Measurements from ENCODE around the gene SEMA3E. TPM values are rescaled to one million over a fixed set of nuclear protein-coding genes. Genes with fewer than 3 reads are reported as not detected.

Gene SEMA3E
- total and polyA plus RNA-seq, 2 donors, result 12.6 to 24.3 TPM

- 95% methylated on average over 4 of the region's 4 CpGs for WGBS
- H3K4me3 ChIP-seq (ENCODE audit: low read depth, low read length), result no peak overlapping the region
- DNase-seq (ENCODE audit: extremely low spot score), result no peak
Observed at GRCh38 chr7:83663131-83663530, 14.2 kb upstream of the SEMA3E start.

DNA sequence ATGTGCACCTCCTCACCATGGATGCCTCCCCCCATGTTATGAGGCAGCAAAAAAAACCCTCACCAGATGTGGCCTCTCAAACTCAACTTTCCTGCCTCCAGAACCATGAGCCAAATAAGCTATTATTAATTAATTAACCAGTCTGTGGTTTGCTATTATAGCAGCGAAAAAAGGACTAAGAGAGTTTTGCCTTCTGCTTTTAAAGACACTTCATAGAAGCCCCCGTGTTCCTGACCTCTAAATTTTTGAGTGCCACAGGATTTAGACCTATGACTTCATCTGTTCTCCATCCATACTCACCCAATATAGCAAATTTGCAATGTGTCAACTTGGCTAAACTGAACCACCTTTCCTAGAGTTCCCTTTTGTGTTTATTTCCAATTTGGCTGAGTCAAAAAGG lies 9.2 kb upstream of the SEMA3E start:
- 82% methylated on average over 2 of the region's 2 CpGs for WGBS

More at GRCh38 chr7:83663131-83663530, 14.2 kb upstream of the SEMA3E start:
- H3K4me1 ChIP-seq (ENCODE audit: insufficient read depth), result no peaks in the 10 kb centered on the region
- no peaks in the 10 kb centered on the region for H3K36me3 ChIP-seq (ENCODE audit: insufficient read depth)
- no peak overlapping the region for H3K27ac ChIP-seq (ENCODE audit: low read depth)

DNA sequence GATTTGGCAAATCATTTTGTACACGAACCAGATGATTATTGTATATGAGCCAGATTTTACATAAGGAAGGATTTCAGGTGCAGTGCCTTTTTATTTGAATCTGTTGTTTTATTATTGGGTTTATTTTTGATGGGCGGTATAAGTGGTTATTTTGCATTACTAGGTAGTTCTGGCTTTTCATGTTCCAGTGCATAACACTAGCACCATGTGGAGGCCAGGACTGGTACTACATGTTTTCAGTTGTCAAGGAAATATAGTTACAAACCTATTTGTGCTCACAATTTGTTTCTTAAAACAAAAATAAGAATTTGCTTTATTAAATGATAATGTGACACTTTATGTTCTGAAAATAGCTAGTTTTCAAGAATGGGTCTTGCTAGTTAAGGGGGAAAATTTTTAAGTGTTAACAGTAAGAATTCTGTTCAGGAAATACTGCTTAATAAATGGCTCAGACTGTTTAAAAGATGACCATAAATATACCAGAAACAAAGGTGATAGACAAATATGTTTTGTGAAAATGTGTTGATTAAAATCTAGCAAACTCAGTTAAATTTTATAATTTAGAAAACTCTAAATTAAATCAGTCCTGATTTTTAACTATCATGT lies 7.1 kb upstream of the SEMA3E start:
- no peaks in the 10 kb centered on the region for H3K4me1 ChIP-seq (ENCODE audit: insufficient read depth)
- no peaks in the 10 kb centered on the region for H3K36me3 ChIP-seq (ENCODE audit: insufficient read depth)
- no peak overlapping the region for H3K27ac ChIP-seq (ENCODE audit: low read depth)
- DNase-seq (ENCODE audit: extremely low spot score), result no peak
- 19% methylated on average over 2 of the region's 2 CpGs for WGBS
- no peak overlapping the region for H3K4me3 ChIP-seq (ENCODE audit: low read depth, low read length)

More for the DNA sequence above, 9.2 kb upstream of the SEMA3E start:
- Histone ChIP-seq H3K4me3 (ENCODE audit: low read depth, low read length) (no peak overlapping the region), H3K36me3 (ENCODE audit: insufficient read depth) (no peaks in the 10 kb centered on the region), H3K4me1 (ENCODE audit: insufficient read depth) (no peaks in the 10 kb centered on the region), H3K27ac (ENCODE audit: low read depth) (no peak overlapping the region)
- no peak for DNase-seq (ENCODE audit: extremely low spot score)

- Histone ChIP-seq H3K27ac (ENCODE audit: low read depth) (no peak overlapping the region), H3K36me3 (ENCODE audit: insufficient read depth) (no peaks in the 10 kb centered on the region), H3K4me3 (ENCODE audit: low read depth, low read length) (no peak overlapping the region), H3K4me1 (ENCODE audit: insufficient read depth) (no peaks in the 10 kb centered on the region)
- WGBS, result 98% methylated on average over 1 of the region's 1 CpG
- no peak for DNase-seq (ENCODE audit: extremely low spot score)
Observed at GRCh38 chr7:83652481-83652880, 3.5 kb upstream of the SEMA3E start.

- no peak overlapping the region for H3K4me3 ChIP-seq (ENCODE audit: low read depth, low read length)
- H3K36me3 ChIP-seq (ENCODE audit: insufficient read depth), result no peaks in the 10 kb centered on the region
- DNase-seq (ENCODE audit: extremely low spot score), result no peak
- no peaks in the 10 kb centered on the region for H3K4me1 ChIP-seq (ENCODE audit: insufficient read depth)
- no peak overlapping the region for H3K27ac ChIP-seq (ENCODE audit: low read depth)
Observed at GRCh38 chr7:83649701-83650100, 762 bp upstream of the SEMA3E start.

DNA sequence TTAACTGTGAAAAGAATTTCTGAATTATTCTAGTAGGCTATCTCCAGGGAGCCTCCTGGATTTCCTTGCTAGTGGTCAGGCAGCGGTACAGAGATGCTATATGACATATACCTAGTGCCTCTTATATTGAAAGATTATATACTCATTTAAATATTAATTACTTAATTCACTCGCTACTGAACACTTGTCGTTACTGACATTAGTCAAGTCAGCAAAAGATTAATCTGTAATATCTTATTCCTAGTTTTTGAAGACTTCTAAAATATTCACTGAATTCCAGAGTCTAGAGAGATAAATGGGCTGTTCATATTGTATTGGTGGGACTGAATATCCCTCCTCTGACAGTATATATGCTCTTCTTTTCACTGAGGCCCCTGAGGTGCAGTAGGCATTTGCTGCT lies 2.9 kb downstream of the SEMA3E start:
- no peak for DNase-seq (ENCODE audit: extremely low spot score)
- no peak overlapping the region for H3K27ac ChIP-seq (ENCODE audit: low read depth)
- no peak overlapping the region for H3K4me3 ChIP-seq (ENCODE audit: low read depth, low read length)
- H3K4me1 ChIP-seq (ENCODE audit: insufficient read depth), result no peaks in the 10 kb centered on the region
- WGBS, result 92% methylated on average over 3 of the region's 3 CpGs
- no peaks in the 10 kb centered on the region for H3K36me3 ChIP-seq (ENCODE audit: insufficient read depth)

- DNase-seq (ENCODE audit: extremely low spot score), result no peak
- H3K4me1 ChIP-seq (ENCODE audit: insufficient read depth), result no peaks in the 10 kb centered on the region
- no peak overlapping the region for H3K4me3 ChIP-seq (ENCODE audit: low read depth, low read length)
- no peaks in the 10 kb centered on the region for H3K36me3 ChIP-seq (ENCODE audit: insufficient read depth)
- H3K27ac ChIP-seq (ENCODE audit: low read depth), result no peak overlapping the region
Observed at GRCh38 chr7:83643739-83644138, 5.2 kb downstream of the SEMA3E start.

GRCh38 chr7:83643012-83643411 lies 5.9 kb downstream of the SEMA3E start:
- DNase-seq (ENCODE audit: extremely low spot score), result no peak
- Histone ChIP-seq H3K36me3 (ENCODE audit: insufficient read depth) (no peaks in the 10 kb centered on the region), H3K4me1 (ENCODE audit: insufficient read depth) (no peaks in the 10 kb centered on the region), H3K4me3 (ENCODE audit: low read depth, low read length) (no peak overlapping the region), H3K27ac (ENCODE audit: low read depth) (no peak overlapping the region)

GRCh38 chr7:83640731-83641537 lies 8.0 kb downstream of the SEMA3E start:
- H3K4me1 ChIP-seq (ENCODE audit: insufficient read depth), result no peaks in the 10 kb centered on the region
- 72% methylated on average over 1 of the region's 1 CpG for WGBS
- peak overlapping the region; percentile 50 for H3K27ac ChIP-seq (ENCODE audit: low read depth)
- H3K36me3 ChIP-seq (ENCODE audit: insufficient read depth), result no peaks in the 10 kb centered on the region
- H3K4me3 ChIP-seq (ENCODE audit: low read depth, low read length), result no peak overlapping the region
- no peak for DNase-seq (ENCODE audit: extremely low spot score)

DNA sequence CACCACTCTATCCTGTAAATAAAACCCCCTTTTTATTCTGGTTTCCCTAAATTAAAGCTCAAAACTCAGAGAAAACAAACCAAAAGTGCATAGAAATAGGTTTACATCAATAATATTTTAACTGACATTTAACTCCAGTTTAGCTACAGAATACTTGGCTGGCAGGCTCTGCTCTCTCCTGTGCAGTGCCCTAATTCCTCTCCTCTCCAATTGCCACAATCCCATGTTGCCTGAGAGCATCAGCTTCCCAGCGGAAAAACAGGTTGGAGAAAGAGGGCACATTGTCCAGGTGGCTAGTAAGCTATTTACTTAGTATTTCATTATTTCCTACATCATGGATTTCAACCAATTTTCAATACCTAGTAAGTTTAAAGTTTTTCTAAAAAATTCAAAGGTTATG lies 8.7 kb downstream of the SEMA3E start:
- no peak for DNase-seq (ENCODE audit: extremely low spot score)
- Histone ChIP-seq H3K27ac (ENCODE audit: low read depth) (no peak overlapping the region), H3K36me3 (ENCODE audit: insufficient read depth) (no peaks in the 10 kb centered on the region), H3K4me1 (ENCODE audit: insufficient read depth) (no peaks in the 10 kb centered on the region), H3K4me3 (ENCODE audit: low read depth, low read length) (no peak overlapping the region)
- WGBS, result 93% methylated on average over 1 of the region's 1 CpG

DNA sequence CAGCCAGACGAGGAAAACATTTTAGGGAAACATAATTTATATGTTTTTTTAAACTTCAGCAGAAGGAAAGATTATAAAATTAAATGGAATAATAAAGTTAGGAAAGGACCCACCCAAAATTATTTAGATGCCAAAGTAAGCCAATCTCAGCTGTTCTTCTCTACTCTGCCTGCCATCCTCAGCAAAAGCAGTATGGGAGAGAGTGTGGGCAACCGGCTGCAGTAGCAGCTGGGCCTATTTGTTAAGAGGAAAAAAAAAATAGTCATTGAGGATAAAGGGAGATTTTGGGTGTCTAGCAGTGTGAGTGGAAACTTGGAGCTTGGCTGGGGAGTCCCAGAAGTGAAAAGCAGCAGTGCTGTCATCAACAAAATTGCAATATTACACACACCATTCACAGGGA lies 15.4 kb downstream of the SEMA3E start:
- Histone ChIP-seq H3K36me3 (ENCODE audit: insufficient read depth) (no peaks in the 10 kb centered on the region), H3K4me3 (ENCODE audit: low read depth, low read length) (no peak overlapping the region), H3K27ac (ENCODE audit: low read depth) (no peak overlapping the region), H3K4me1 (ENCODE audit: insufficient read depth) (no peaks in the 10 kb centered on the region)
- 90% methylated on average over 2 of the region's 2 CpGs for WGBS
- DNase-seq (ENCODE audit: extremely low spot score), result no peak

GRCh38 chr7:83629117-83629880 lies 19.6 kb downstream of the SEMA3E start:
- no peak overlapping the region for H3K27ac ChIP-seq (ENCODE audit: low read depth)
- H3K4me1 ChIP-seq (ENCODE audit: insufficient read depth), result no peaks in the 10 kb centered on the region
- H3K4me3 ChIP-seq (ENCODE audit: low read depth, low read length), result no peak overlapping the region
- DNase-seq (ENCODE audit: extremely low spot score), result no peak
- WGBS, result 73% methylated on average over 12 of the region's 12 CpGs
- H3K36me3 ChIP-seq (ENCODE audit: insufficient read depth), result no peaks in the 10 kb centered on the region

DNA sequence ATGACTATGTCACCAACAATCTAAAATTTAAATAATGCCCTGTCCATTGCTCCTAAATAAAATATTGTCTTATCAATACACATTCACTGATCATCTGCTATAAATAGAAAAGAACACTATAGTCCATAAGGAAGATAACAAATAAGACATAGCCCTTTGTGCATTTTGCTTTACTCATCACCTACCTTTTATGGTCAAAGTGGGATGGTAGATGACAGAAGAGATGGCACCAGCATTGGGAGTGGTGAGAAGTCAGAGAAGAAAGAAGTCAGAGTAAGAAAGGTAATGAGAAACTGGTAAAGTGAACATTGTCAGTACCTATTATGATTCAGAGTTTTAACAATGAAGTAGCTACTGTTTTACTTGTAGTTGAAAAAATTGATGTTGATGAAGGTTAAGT lies 31.1 kb downstream of the SEMA3E start:
- Histone ChIP-seq H3K27ac (ENCODE audit: low read depth) (no peak overlapping the region), H3K4me3 (ENCODE audit: low read depth, low read length) (no peak overlapping the region), H3K36me3 (ENCODE audit: insufficient read depth) (no peaks in the 10 kb centered on the region), H3K4me1 (ENCODE audit: insufficient read depth) (no peaks in the 10 kb centered on the region)
- DNase-seq (ENCODE audit: extremely low spot score), result no peak

- 34% methylated on average over 3 of the region's 3 CpGs for WGBS
- no peaks in the 10 kb centered on the region for H3K36me3 ChIP-seq (ENCODE audit: insufficient read depth)
Observed at GRCh38 chr7:83614112-83614511, 34.8 kb downstream of the SEMA3E start.

More at GRCh38 chr7:83614112-83614511, 34.8 kb downstream of the SEMA3E start:
- no peaks in the 10 kb centered on the region for H3K4me1 ChIP-seq (ENCODE audit: insufficient read depth)
- H3K27ac ChIP-seq (ENCODE audit: low read depth), result no peak overlapping the region
- no peak for DNase-seq (ENCODE audit: extremely low spot score)
- no peak overlapping the region for H3K4me3 ChIP-seq (ENCODE audit: low read depth, low read length)
